PFSK-1 (cell line): Measurements from ENCODE around the gene PTPRN2.

Experiments used
- FOXP2 ChIP-seq: optimal IDR thresholded peaks from 2 replicates; pipeline ENCODE3; 2011; ENCODE audit warnings: borderline replicate concordance, control low read depth, inconsistent platforms; ENCODE audit not compliant: insufficient read depth; ENCODE audit errors: extremely low read length, extremely low read depth
- POLR2AphosphoS5 ChIP-seq: IDR thresholded peaks from 2 replicates; pipeline ENCODE4 v1.6.1; 2012; ENCODE audit warnings: low read depth, mild to moderate bottlenecking, control low read depth, low read length, moderate library complexity
- SIN3A ChIP-seq: IDR thresholded peaks from 2 replicates; pipeline ENCODE4 v1.6.1; 2012; ENCODE audit warnings: mild to moderate bottlenecking, low read length, moderate library complexity, borderline replicate concordance; ENCODE audit not compliant: insufficient read depth
- TAF1 ChIP-seq: IDR thresholded peaks from 2 replicates; pipeline ENCODE4 v1.6.1; 2012; ENCODE audit warnings: low read length, control low read depth, borderline replicate concordance; ENCODE audit not compliant: insufficient read depth
- TF ChIP-seq, protein P1 (sequence below), 2 experiments: IDR thresholded peaks; 2 replicates each; pipeline versions ENCODE4 v1.6.1 to v1.8.0; 2011 to 2012; ENCODE audit warnings: low read depth in 2 of 2, low read length in 2 of 2, control low read depth in 1 of 2, inconsistent platforms in 1 of 2, mild to moderate bottlenecking in 1 of 2, moderate library complexity in 1 of 2; ENCODE audit not compliant: insufficient read depth in 1 of 2

The PTPRN2 gene

DNA sequence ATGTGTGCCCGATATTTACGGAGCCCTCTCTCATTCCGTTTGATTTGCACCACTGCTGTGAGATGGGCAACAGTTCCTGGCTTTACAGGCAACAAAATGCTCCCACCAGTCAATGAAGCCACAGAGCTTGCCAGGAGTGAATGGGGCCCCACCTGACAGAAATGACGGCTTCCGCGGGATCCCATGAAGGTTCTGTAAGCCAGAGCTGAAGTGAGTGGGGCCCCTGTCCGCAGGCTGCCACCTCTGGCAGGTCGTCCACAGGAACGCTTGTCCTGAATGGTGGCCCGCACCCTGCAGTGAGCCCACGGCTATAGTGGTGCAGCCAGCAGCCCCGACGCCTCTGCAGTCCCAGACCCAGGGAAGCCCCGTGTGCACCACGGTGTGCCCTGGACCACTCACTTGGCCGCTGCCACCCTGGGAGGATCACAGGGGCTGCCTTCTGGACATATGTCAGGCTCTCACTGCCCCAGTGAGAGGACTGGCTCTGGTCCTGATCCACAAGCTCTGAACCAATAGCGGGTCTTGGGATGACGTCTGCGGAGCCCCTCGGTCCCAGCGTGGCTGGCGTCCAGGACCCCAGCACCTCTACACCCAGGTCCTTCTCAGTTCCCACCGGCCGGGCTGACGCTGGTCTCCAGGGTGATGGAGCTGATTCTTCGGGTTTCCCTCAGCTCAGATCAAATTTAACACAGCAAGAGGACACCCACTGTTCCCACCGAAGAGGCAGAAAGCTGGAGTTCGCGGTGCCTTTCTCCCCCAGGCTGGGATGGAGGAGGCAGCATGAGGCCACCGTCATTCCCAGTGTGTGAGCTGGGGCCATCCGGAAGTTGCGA is 738.9 kb downstream of the PTPRN2 start:
- TF ChIP-seq TAF1: no peak
- TF ChIP-seq POLR2AphosphoS5: no peak
- no peak for TF ChIP-seq FOXP2
- TF ChIP-seq, protein P1, sequence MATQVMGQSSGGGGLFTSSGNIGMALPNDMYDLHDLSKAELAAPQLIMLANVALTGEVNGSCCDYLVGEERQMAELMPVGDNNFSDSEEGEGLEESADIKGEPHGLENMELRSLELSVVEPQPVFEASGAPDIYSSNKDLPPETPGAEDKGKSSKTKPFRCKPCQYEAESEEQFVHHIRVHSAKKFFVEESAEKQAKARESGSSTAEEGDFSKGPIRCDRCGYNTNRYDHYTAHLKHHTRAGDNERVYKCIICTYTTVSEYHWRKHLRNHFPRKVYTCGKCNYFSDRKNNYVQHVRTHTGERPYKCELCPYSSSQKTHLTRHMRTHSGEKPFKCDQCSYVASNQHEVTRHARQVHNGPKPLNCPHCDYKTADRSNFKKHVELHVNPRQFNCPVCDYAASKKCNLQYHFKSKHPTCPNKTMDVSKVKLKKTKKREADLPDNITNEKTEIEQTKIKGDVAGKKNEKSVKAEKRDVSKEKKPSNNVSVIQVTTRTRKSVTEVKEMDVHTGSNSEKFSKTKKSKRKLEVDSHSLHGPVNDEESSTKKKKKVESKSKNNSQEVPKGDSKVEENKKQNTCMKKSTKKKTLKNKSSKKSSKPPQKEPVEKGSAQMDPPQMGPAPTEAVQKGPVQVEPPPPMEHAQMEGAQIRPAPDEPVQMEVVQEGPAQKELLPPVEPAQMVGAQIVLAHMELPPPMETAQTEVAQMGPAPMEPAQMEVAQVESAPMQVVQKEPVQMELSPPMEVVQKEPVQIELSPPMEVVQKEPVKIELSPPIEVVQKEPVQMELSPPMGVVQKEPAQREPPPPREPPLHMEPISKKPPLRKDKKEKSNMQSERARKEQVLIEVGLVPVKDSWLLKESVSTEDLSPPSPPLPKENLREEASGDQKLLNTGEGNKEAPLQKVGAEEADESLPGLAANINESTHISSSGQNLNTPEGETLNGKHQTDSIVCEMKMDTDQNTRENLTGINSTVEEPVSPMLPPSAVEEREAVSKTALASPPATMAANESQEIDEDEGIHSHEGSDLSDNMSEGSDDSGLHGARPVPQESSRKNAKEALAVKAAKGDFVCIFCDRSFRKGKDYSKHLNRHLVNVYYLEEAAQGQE (IDR thresholded peaks at IDR 0.05; ENCODE audit: insufficient read depth in 1 of 2, low read depth in 2 of 2, low read length in 2 of 2): no peak
- no peak for TF ChIP-seq SIN3A

DNA sequence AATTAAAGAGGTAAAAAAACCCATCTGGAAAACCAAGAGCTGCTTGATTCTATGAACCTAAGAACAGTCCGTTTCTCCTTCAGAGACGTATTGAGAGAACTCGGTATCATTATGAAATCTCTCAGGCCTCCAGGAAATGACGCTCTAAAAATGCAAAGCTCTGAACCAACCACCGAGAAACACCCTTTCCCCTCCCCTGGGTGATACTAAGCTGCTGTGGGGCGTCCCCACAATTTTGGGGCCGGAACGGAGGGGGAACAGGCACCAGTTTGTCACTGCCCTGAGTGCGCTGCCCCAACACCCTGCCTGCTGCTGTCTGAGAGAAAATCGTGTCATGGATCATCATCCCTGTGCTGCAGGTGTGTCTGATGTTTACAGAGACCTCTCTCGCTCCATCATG is 741.4 kb downstream of the PTPRN2 start:
- TF ChIP-seq FOXP2 (no peak), SIN3A (no peak), POLR2AphosphoS5 (no peak), TAF1 (no peak)
- TF ChIP-seq, protein P1 (IDR thresholded peaks at IDR 0.05; ENCODE audit: insufficient read depth in 1 of 2, low read depth in 2 of 2, low read length in 2 of 2): no peak

DNA sequence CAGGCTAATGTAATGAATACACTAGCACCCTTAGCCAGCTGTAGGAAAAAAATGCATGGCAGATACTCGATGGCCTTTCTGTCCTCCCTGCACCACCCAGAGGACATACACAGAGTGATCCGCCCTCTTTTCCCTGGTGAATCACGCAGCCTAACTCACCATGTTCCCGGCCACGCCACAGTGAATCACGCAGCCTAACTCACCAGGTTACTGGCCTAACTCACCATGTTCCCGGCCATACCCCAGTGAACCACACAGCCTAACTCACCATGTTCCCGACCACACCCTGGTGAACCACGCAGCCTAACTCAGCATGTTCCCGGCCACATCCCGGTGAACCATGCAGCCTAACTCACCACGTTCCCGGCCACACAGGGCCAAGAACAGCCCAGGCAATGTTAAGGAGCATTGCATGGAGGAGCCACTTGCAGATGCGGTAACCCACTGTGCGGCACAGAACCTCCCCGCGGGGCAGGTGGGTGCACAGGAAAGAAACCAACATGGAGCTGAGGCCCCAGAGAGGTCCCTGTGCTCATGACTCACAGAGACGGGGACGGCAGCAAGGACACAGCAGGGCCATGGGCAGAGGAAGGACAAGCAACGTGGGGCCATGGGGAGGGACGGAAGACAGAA is 742.3 kb downstream of the PTPRN2 start:
- TF ChIP-seq SIN3A (no peak), TAF1 (no peak), FOXP2 (no peak), POLR2AphosphoS5 (no peak)
- TF ChIP-seq, protein P1 (IDR thresholded peaks at IDR 0.05; ENCODE audit: insufficient read depth in 1 of 2, low read depth in 2 of 2, low read length in 2 of 2): no peak

DNA sequence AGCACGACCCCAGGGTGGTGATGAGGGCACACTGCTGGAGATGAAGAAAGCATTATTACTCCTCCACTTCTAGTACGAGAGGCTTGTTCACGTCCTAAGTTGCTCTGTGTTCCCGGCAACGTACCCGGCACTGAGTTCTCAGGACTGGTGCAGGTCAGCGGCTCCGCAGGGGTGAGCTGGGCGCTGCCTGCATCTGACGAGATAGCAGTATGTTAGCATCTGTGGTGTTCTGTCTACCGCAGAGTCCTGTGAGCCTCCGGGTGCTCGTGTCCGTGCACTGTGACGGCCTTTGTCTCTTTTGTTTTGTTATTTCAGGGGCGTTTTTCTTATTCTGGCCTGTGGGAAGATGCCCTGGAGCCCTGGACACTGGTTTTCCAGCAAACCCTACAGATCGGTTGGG is 743.0 kb downstream of the PTPRN2 start:
- no peak for TF ChIP-seq SIN3A
- TF ChIP-seq FOXP2: no peak
- no peak for TF ChIP-seq POLR2AphosphoS5
- TF ChIP-seq, protein P1 (IDR thresholded peaks at IDR 0.05; ENCODE audit: insufficient read depth in 1 of 2, low read depth in 2 of 2, low read length in 2 of 2): no peak
- TF ChIP-seq TAF1: no peak
